MM.1S (cell line): ENCODE data around the gene OR8B4.

Experiments
- EZH2phosphoT487 ChIP-seq: fragments of 300-600 bp; sonication (generic); IDR thresholded peaks from 2 replicates; pipeline ENCODE4 v1.6.1; 2018; ENCODE audit warnings: antibody characterized with exemption, low read length
- TF ChIP-seq, protein P1 (sequence below): fragments of 300-600 bp; sonication (generic); IDR thresholded peaks from 2 replicates; pipeline ENCODE4 v1.5.1; 2016; ENCODE audit warnings: antibody characterized with exemption, low read length, mixed read lengths

DNA sequence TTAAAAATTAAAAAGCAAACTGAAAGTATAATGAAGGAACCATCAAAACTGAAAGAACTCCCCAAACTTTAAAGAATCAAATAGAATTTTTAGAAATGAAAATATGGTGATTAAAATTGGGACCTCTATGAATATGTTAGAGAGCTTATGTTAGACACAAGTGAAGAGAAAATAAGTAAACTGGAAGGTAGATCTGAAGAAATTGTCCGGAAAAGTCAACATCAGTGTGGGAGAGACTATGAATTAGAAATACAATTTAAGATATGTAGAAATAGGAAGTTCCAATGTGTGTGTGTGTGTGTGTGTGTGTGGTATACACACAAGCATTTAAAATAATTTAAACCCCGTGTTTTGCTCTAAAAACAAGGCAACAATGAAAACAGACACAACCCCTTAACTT, 4.9 kb upstream of the OR8B4 start:
- TF ChIP-seq, protein P1, sequence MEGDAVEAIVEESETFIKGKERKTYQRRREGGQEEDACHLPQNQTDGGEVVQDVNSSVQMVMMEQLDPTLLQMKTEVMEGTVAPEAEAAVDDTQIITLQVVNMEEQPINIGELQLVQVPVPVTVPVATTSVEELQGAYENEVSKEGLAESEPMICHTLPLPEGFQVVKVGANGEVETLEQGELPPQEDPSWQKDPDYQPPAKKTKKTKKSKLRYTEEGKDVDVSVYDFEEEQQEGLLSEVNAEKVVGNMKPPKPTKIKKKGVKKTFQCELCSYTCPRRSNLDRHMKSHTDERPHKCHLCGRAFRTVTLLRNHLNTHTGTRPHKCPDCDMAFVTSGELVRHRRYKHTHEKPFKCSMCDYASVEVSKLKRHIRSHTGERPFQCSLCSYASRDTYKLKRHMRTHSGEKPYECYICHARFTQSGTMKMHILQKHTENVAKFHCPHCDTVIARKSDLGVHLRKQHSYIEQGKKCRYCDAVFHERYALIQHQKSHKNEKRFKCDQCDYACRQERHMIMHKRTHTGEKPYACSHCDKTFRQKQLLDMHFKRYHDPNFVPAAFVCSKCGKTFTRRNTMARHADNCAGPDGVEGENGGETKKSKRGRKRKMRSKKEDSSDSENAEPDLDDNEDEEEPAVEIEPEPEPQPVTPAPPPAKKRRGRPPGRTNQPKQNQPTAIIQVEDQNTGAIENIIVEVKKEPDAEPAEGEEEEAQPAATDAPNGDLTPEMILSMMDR: no peak
- no peak for TF ChIP-seq EZH2phosphoT487
